HG02610 (cell line): ENCODE measurements around the gene PLAAT4.

Experiments
- ATAC-seq: cut with Tn5 transposase; IDR thresholded peaks from one replicate; pipeline ENCODE4 v1.9.1; 2021; ENCODE audit warnings: mild to moderate bottlenecking, moderate library complexity; ENCODE audit not compliant: unreplicated experiment

PLAAT4 gene

GRCh38 chr11:63536669-63537292 lies at the start of gene PLAAT4:
Gene PLAAT4 (plus strand): TSS chr11:63536808. CDS start chr11:63536869, 61 bp downstream.
- ATAC-seq: peak; percentile 37

- no peak for ATAC-seq
These were observed 47.8 kb upstream of the PLAAT4 start for GRCh38 chr11:63488789-63489188.

- no peak for ATAC-seq
These were observed 46.7 kb upstream of the PLAAT4 start for GRCh38 chr11:63489879-63490278.

- no peak for ATAC-seq
These were observed 45.9 kb upstream of the PLAAT4 start, which contains the start of gene PLAAT5 for GRCh38 chr11:63490551-63491239. Gene PLAAT5 (minus strand): TSS chr11:63491167. CDS start chr11:63491034, 133 bp downstream.

GRCh38 chr11:63491240-63491587 lies 45.4 kb upstream of the PLAAT4 start:
- ATAC-seq: no peak

GRCh38 chr11:63491636-63492372 lies 44.8 kb upstream of the PLAAT4 start:
- no peak for ATAC-seq

DNA sequence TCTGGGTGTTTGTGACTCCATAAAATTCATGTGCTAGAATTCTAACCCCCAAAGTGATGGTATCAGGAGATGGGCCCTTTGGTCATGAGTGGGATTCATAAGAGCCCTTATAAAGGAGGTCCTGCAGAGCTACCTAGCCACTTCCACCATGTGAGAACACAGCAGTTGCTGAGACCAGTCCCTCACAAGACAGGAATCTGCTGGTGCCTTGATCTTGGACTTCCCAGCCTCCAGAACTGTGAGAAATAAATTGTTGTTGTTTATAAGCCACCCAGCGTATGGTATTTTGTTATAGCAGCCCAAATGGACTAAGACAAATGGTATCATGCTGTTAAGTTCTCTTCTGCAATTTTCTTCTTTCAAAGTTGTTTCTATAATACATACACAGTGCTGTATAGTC lies 44.2 kb upstream of the PLAAT4 start:
- no peak for ATAC-seq

GRCh38 chr11:63493127-63493526 lies 43.5 kb upstream of the PLAAT4 start:
- ATAC-seq: no peak

DNA sequence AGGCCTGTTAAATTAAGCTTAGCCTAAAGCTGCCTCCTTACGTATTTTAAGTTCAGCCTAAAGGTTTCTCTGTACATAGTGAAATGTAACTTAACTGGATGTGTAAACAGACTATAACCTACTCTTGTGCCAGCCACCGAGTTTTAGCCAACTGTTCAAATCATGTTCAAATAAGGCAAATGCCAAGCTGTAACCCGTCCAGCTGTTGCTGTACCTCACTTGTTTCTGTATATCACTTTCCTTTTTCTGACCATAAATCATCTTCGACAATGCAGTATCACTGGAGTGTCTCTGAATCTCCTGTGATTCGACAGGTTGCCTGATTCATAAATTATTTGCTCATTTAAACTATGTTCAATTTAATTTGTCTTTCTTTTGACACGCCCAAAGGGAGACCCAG lies 41.6 kb upstream of the PLAAT4 start:
- ATAC-seq: no peak

GRCh38 chr11:63499874-63500273 lies 36.7 kb upstream of the PLAAT4 start:
- ATAC-seq: no peak

DNA sequence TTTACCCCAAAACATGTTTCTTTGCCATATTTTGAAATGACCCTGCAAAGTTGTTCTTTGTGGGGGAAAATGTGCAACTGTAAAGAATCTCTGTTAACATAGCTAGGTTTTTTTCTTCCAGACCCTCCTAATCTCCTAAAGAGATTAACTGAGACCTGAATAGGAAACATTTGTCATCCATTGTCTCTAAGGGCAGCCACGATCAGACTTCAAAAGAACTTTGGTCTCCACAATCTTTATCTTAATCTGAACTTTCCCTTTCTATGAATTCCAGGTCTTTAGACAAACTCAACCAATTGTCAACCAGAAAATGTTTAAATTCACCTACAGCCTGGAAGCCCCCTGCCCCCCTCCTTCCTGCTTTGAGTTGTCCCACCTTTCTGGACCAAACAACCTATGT lies 35.4 kb upstream of the PLAAT4 start:
- ATAC-seq: no peak

DNA sequence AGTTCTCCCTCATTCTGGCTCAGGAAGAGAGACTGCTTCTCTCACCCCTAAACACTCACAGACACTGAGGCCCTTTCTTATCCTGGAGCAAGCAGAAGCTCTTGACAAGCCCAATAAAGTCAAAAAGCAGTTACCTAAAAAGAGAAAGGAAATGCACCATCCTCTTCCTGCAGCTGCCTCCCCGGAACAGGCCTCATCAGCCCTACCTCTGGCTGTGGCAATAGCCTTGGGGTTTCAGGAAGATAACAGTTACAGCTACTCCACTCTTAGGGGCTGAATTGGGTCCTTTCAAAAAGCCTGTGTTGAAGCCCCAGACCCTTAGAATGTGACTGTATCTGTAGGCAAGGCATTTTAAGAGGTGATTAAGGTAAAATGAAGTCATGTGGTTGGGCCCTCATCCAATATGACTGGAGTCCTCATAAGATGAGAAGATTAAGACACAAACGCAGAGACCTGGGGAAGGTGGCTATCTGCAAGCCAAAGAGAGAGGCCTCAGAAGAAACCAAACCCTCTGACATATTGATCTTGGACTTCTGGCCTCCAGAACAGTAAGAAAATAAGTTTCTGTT lies 34.3 kb upstream of the PLAAT4 start:
- no peak for ATAC-seq

- ATAC-seq: no peak
These were observed 33.1 kb upstream of the PLAAT4 start for GRCh38 chr11:63503492-63503891.

DNA sequence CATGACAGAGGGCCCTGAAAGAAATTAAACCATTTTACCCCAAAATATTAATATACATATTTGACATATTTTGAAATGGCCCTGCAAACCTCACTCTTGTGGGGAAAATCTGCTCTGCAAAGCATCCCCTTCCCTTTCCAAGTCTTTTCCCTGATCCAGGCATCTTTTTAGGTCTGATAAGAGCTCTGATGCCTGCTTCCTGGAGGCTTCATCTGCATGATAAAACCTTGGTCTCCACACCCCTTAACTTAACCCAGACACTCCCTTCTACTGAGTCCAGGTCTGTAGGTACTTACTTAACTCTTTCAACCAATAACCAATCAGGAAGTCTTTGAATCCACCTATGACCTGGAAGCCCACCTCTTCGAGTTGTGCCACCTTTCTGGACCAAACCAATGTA lies 32.6 kb upstream of the PLAAT4 start:
- no peak for ATAC-seq

GRCh38 chr11:63504933-63505586 lies 31.5 kb upstream of the PLAAT4 start:
- no peak for ATAC-seq

GRCh38 chr11:63505857-63506528 lies 30.6 kb upstream of the PLAAT4 start, which contains the start of gene LGALS12:
Gene LGALS12 (plus strand): TSS chr11:63506084. CDS start chr11:63506459, 375 bp downstream.
- ATAC-seq: no peak

DNA sequence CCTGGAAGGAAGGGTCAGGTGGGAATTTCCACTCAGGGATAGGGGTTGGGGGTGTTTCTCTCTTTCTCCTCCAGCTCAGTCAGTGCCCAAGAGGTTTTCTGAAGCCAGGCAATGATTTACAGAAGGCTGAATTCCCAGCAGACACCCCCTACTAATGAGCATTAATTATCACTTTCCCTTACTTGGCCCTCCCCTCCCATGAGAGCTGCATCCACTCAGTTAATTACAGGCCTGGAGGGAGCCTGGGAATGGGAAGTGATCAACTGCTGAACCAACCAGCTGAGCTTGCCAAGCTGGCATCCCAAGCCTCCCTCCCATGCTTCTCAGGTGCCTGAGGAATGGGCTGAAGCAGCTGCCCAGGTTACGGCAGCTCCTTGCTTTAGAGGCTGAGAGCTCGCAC lies 29.7 kb upstream of the PLAAT4 start:
- no peak for ATAC-seq

DNA sequence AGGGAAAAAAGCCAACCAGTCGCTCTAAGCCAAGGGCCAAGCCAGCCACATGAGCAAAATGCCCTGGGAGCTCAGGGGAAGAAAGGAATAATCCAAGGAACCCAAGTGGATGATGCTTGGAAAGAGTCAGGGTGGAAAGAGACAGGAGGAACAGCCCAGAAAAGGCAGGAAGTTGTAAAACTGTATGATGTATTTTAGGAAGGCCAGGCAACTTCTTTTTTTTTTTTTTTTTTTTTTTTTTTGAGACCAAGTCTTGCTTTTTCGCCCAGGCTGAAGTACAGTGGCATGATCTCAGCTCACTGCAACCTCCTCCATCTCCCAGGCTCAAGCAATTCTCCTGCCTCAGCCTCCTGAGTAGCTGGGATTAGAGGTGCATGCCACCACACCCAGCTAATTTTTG lies 29.1 kb upstream of the PLAAT4 start:
- no peak for ATAC-seq

GRCh38 chr11:63508009-63508408 lies 28.6 kb upstream of the PLAAT4 start:
- no peak for ATAC-seq

GRCh38 chr11:63508745-63509144 lies 27.9 kb upstream of the PLAAT4 start:
- ATAC-seq: no peak
